ENCODE data around the gene ZNF609.
A peak's percentile ranks its signal among the peaks of the same experiment; 100 is the strongest.

ZNF609 gene

GRCh38 chr15:64460206-64460723 is at the start of gene ZNF609:
Gene ZNF609 (plus strand): TSS chr15:64460578. CDS start chr15:64499420, 38,842 bp downstream.
- DNase-seq (ENCODE audit: low read depth): peak; percentile 72

GRCh38 chr15:64412216-64412615 is 48.2 kb upstream of the ZNF609 start:
- no peak for DNase-seq (ENCODE audit: low read depth)

GRCh38 chr15:64422697-64423096 is 37.7 kb upstream of the ZNF609 start:
- no peak for DNase-seq (ENCODE audit: low read depth)

GRCh38 chr15:64423970-64424369 is 36.4 kb upstream of the ZNF609 start:
- no peak for DNase-seq (ENCODE audit: low read depth)

GRCh38 chr15:64425221-64425620 is 35.2 kb upstream of the ZNF609 start:
- no peak for DNase-seq (ENCODE audit: low read depth)

- no peak for DNase-seq (ENCODE audit: low read depth)
Observed at GRCh38 chr15:64426845-64427465, 33.4 kb upstream of the ZNF609 start.

GRCh38 chr15:64429448-64429847 is 30.9 kb upstream of the ZNF609 start:
- no peak for DNase-seq (ENCODE audit: low read depth)

GRCh38 chr15:64430000-64430735 is 30.2 kb upstream of the ZNF609 start:
- peak; percentile 22 for DNase-seq (ENCODE audit: low read depth)

- no peak for DNase-seq (ENCODE audit: low read depth)
Observed at GRCh38 chr15:64437982-64438381, 22.4 kb upstream of the ZNF609 start.

GRCh38 chr15:64438653-64439447 is 21.5 kb upstream of the ZNF609 start:
- no peak for DNase-seq (ENCODE audit: low read depth)

- no peak for DNase-seq (ENCODE audit: low read depth)
Observed at GRCh38 chr15:64441852-64442251, 18.5 kb upstream of the ZNF609 start.

GRCh38 chr15:64443016-64443415 is 17.4 kb upstream of the ZNF609 start:
- no peak for DNase-seq (ENCODE audit: low read depth)

- no peak for DNase-seq (ENCODE audit: low read depth)
Observed at GRCh38 chr15:64443747-64444621, 16.4 kb upstream of the ZNF609 start.

- no peak for DNase-seq (ENCODE audit: low read depth)
Observed at GRCh38 chr15:64444836-64445235, 15.5 kb upstream of the ZNF609 start.

GRCh38 chr15:64447536-64448315 is 12.7 kb upstream of the ZNF609 start:
- no peak for DNase-seq (ENCODE audit: low read depth)

GRCh38 chr15:64452988-64453688 is 7.2 kb upstream of the ZNF609 start:
- DNase-seq (ENCODE audit: low read depth): no peak

- no peak for DNase-seq (ENCODE audit: low read depth)
Observed at GRCh38 chr15:64453689-64454037, 6.7 kb upstream of the ZNF609 start.

GRCh38 chr15:64454282-64454681 is 6.1 kb upstream of the ZNF609 start:
- no peak for DNase-seq (ENCODE audit: low read depth)

GRCh38 chr15:64455961-64456371 is 4.4 kb upstream of the ZNF609 start:
- no peak for DNase-seq (ENCODE audit: low read depth)

GRCh38 chr15:64456634-64457108 is 3.7 kb upstream of the ZNF609 start:
- DNase-seq (ENCODE audit: low read depth): no peak
